SK-N-MC (cell line): ENCODE results near the gene PLG.
"Not testable (repeated sequence)": the region's sequence is repeated elsewhere in the genome, so short reads cannot be mapped to it uniquely, and the experiment has no call there.

Experiments used
- DNase-seq: peaks from one replicate; pipeline ENCODE4 v3.0.0-alpha.2; 2011; ENCODE audit warnings: low read depth, low spot score
- H3K27ac ChIP-seq: fragments of 200-600 bp; sonication (generic); 2 replicates; pipeline ENCODE4 v1.5.1; 2016; ENCODE audit warnings: mixed run types
- H3K36me3 ChIP-seq: fragments of 200-600 bp; sonication (generic); 2 replicates; pipeline ENCODE4 v1.6.1; 2017; ENCODE audit warnings: antibody characterized with exemption, low read length, mixed read lengths; ENCODE audit not compliant: insufficient read depth
- H3K4me3 ChIP-seq: fragments of 200-600 bp; sonication (generic); 2 replicates; pipeline ENCODE4 v1.5.1; 2016
- H3K9ac ChIP-seq: fragments of 200-600 bp; sonication (generic); 2 replicates; pipeline ENCODE4 v1.8.0; 2017; ENCODE audit warnings: mixed run types, mixed read lengths; ENCODE audit not compliant: insufficient read length
- H3K9me3 ChIP-seq: fragments of 200-600 bp; sonication (generic); 2 replicates; pipeline ENCODE4 v1.6.1; 2017; ENCODE audit warnings: low read depth, mild to moderate bottlenecking, antibody characterized with exemption, low read length, moderate library complexity, mixed read lengths
- EZH2 ChIP-seq: fragments of 200-600 bp; sonication (generic); IDR thresholded peaks from one replicate; pipeline ENCODE4 v1.6.1; 2017; ENCODE audit warnings: antibody characterized with exemption
- FOXP2 ChIP-seq: optimal IDR thresholded peaks from 2 replicates; pipeline ENCODE3; 2011; ENCODE audit warnings: mild to moderate bottlenecking, moderate library complexity; ENCODE audit not compliant: insufficient read depth; ENCODE audit errors: extremely low read length, control extremely low read depth
- POLR2AphosphoS5 ChIP-seq: IDR thresholded peaks from 2 replicates; pipeline ENCODE4 v1.6.1; 2012; ENCODE audit warnings: mild to moderate bottlenecking, low read depth, low read length, borderline replicate concordance

PLG gene

DNA sequence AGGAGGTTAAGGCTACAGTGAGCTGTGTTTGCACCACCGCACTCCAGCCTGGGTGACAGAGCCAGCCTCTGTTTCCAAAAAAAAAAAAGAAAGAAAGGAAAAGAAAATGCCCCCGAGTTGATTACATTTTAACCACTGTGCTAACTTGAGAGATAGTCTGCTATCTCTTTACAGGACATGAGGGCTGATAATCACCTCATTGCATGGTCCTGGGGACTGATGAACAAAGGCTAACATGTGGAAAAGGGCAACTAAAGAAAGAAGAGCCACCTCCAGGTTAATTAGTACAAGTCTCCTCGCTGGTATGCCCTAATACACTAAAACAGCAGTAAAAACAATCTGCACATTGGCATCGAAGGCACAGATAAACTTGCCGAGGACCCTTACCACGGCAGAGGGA lies 4.2 kb upstream of the PLG start:
- H3K27ac ChIP-seq: no peak overlapping the region
- no peak for TF ChIP-seq POLR2AphosphoS5
- TF ChIP-seq FOXP2: no peak

DNA sequence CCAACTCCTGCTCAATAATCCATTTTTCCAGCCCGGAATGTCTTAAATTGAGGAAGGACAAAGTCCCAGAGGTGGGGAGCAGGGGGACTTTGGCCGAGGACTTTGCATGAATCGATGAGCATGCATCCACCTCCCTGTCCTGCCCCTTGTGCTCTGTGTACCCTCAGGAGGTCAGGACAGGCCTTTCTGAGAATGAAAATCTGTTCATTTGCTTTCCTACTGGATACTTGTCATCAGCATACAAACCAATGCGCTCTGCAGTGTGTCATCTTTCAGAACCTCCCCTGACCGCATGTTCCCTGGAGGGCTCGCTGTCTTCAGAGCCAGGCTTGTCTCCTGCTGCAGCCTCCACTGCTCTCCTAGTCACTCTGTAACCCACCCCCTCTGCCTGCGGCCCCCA lies 2.6 kb downstream of the PLG start:
- not testable (repeated sequence) for DNase-seq, H3K36me3 ChIP-seq, H3K27ac ChIP-seq

More for the DNA sequence above, 4.2 kb upstream of the PLG start:
- Histone ChIP-seq H3K9ac (no peak overlapping the region), H3K36me3 (no peaks in the 10 kb centered on the region), H3K9me3 (no peaks in the 10 kb centered on the region), H3K4me3 (no peak overlapping the region)
- no peak for DNase-seq

DNA sequence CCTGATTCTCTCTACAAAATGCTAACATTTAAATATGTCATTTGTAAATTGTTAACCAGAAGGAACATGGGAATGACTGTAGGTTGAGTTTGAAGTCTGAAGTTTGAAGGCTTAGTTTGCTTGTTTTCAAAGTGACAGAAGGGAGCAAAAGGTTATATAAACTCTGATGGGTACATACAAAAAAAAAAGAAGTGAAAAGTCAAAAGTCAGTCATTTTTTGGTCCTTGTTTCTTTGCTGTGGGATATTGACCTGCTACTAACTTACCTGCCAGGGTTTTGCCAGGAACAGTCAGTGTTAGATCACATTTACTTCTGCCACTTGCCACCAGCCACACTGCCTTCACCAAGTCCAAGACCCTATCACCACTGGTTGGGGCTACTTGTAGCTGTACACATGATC lies 6.9 kb downstream of the PLG start:
- not testable (repeated sequence) for H3K4me3 ChIP-seq, H3K36me3 ChIP-seq, H3K9me3 ChIP-seq, DNase-seq, H3K9ac ChIP-seq, H3K27ac ChIP-seq

More for the DNA sequence above, 2.6 kb downstream of the PLG start:
- not testable (repeated sequence) for H3K9ac ChIP-seq, H3K9me3 ChIP-seq, H3K4me3 ChIP-seq

DNA sequence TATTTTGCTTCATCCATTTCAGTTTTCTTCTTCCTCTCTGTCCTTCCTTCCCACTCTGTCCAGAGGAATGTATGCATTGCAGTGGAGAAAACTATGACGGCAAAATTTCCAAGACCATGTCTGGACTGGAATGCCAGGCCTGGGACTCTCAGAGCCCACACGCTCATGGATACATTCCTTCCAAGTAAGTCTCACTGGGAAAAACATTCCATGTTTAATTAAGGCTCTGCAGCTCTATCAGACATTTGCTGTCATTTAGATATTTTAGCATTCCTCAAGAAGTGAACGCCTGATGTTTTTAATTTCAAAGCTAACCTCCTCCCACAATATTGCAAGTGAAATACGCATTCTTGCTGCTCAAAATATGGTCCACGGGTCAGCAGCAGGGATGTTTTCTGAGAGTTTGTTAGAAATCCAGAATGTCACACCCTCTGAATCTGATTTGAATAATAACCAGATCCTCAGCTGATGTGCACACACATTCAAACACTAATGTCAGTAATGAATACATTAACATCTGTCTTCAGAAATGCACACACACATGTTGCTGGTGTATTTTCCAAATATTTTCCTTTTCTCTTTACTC lies 12.8 kb downstream of the PLG start:
- Histone ChIP-seq H3K4me3 (no peak overlapping the region), H3K9ac (no peak overlapping the region), H3K27ac (no peak overlapping the region), H3K9me3 (no peaks in the 10 kb centered on the region), H3K36me3 (no peaks in the 10 kb centered on the region)
- no peak for DNase-seq
- TF ChIP-seq FOXP2 (no peak), POLR2AphosphoS5 (no peak), EZH2 (no peak)

DNA sequence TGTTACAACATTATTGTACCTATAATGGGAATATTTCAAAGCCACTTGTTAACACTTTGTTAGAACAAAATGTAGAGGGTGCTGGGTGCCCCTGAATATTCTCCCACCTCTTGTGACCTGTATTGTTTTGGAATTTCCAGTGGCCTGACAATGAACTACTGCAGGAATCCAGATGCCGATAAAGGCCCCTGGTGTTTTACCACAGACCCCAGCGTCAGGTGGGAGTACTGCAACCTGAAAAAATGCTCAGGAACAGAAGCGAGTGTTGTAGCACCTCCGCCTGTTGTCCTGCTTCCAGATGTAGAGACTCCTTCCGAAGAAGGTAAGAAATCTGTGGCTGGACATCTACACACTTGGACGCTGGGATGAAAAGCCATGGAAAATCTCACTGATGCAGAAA lies 28.9 kb downstream of the PLG start:
- Histone ChIP-seq H3K4me3 (no peak overlapping the region), H3K36me3 (no peaks in the 10 kb centered on the region), H3K9me3 (no peaks in the 10 kb centered on the region), H3K9ac (no peak overlapping the region), H3K27ac (no peak overlapping the region)
- TF ChIP-seq FOXP2: no peak
- no peak for TF ChIP-seq POLR2AphosphoS5
- no peak for TF ChIP-seq EZH2
- no peak for DNase-seq

DNA sequence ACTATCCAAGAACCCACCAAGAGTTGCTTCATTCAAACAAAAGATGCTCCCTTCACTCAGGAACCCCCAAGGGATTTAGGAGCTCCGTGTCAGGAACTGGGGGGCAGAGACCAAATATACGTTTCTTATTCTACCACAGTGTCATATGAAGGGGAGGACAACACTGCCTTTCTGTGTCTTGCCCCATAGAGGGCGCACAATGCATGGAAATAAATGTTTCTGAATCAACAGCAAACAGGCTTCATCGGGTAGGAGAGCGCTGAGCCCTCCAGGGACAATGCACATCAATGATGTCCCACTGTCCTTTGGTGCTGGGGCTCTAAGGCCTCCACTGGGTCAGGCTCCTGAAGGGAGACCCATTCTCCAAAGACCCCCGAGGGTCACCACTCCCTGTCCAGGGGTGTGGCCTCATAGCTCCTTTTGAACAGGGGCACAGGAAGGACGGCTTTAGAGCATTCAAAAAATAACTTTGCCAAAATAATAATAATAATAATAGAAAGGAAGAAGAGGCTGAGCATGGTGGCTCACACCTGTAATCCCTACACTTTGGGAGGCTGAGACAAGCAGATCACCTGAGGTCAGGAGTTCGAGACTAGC lies 31.1 kb downstream of the PLG start:
- peak; percentile 8 for DNase-seq
- no peaks in the 10 kb centered on the region for H3K9me3 ChIP-seq
- H3K9ac ChIP-seq: no peak overlapping the region
- H3K36me3 ChIP-seq: no peaks in the 10 kb centered on the region
- no peak for TF ChIP-seq FOXP2
- no peak for TF ChIP-seq POLR2AphosphoS5
- TF ChIP-seq EZH2: no peak
- no peak overlapping the region for H3K27ac ChIP-seq
- no peak overlapping the region for H3K4me3 ChIP-seq

DNA sequence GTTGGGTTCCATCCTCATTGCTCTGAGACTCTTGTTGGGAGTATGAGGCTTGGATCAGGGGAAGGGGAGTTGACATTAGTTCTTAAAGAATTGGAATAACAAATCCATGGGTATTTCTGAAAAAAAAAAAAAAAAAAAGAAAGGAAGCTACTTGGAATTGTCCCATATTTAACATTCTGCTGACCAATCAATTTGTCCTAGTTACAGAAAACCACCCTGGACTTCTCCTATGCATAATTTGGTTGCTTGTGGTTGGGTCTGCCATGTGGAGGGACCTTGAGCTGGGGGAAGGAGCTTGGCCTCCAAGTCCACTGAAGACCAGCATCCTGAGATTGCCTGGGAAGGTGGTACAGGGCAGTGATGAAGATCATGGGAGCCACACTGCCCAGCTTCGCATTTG lies 32.6 kb downstream of the PLG start:
- H3K4me3 ChIP-seq: no peak overlapping the region
- DNase-seq: no peak
- no peaks in the 10 kb centered on the region for H3K36me3 ChIP-seq
- H3K27ac ChIP-seq: no peak overlapping the region
- no peak overlapping the region for H3K9ac ChIP-seq
- no peaks in the 10 kb centered on the region for H3K9me3 ChIP-seq
- no peak for TF ChIP-seq EZH2
- TF ChIP-seq FOXP2: no peak
- TF ChIP-seq POLR2AphosphoS5: no peak

DNA sequence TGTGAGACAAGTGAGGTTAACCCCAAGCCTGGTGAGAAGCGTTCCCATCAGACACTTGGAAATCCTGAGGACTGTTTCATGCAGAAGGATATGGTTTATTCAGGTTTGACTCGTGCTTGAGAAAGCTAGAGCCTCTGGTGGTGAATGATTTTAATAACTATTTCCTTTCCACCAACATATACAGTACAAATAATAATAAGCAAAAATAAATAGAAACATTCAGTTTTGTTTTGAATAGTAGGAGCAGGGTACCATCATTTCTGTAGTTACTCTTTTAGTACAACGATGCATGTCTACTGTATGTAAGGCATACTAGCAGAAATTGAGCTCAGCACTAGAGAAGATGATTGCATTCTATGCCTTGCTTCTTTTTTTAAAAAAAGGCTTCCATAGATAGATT lies 33.5 kb downstream of the PLG start:
- Histone ChIP-seq H3K27ac (no peak overlapping the region), H3K9ac (no peak overlapping the region), H3K9me3 (no peaks in the 10 kb centered on the region), H3K36me3 (no peaks in the 10 kb centered on the region), H3K4me3 (no peak overlapping the region)
- TF ChIP-seq FOXP2: no peak
- no peak for TF ChIP-seq EZH2
- TF ChIP-seq POLR2AphosphoS5: no peak
- DNase-seq: no peak

DNA sequence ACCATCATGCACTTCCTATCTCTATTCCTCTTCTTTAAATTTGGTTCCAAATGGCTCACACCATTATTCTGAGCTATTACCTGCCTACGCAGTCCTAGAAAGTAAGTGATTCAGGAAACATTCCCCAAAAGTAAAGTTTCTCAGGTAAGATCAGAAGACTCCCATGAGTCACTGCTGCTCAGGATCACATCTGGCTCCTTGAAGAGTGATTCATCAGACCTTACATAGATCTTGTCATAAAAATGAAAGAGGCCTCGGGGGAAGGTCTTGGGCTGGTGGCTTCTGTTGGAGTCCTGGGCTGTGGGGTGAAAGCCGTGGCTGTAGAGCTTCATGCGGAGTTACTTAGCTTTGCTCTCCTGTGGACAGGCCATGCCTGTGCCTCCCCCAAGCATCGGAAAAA lies 35.9 kb downstream of the PLG start:
- no peaks in the 10 kb centered on the region for H3K9me3 ChIP-seq
- H3K9ac ChIP-seq: no peak overlapping the region
- no peak for DNase-seq
- no peaks in the 10 kb centered on the region for H3K36me3 ChIP-seq
- TF ChIP-seq EZH2 (no peak), POLR2AphosphoS5 (no peak), FOXP2 (no peak)
- no peak overlapping the region for H3K4me3 ChIP-seq
- H3K27ac ChIP-seq: no peak overlapping the region

DNA sequence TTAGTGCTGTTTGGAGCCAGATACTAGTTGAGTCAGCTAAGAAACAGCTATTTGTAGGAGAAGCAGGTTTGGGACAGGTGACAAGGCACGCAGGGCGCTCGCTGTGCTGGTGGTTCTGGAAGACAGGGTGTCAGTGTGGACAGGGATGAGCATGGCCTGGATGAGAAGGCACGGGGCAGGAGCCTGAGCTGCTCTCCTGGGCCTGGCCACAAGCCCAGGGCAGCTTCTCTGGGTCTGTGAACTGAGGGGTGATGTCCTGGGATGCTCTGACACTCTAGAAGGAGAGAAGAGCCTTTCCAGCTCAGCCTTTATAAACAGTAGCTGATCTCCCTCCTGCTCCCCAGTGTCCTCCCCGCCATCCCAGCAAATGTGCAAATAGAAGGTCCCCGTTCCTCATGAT lies 37.9 kb downstream of the PLG start:
- DNase-seq: no peak
- TF ChIP-seq FOXP2 (no peak), POLR2AphosphoS5 (no peak), EZH2 (no peak)
- H3K36me3 ChIP-seq: no peaks in the 10 kb centered on the region
- no peak overlapping the region for H3K27ac ChIP-seq
- H3K9ac ChIP-seq: no peak overlapping the region
- H3K4me3 ChIP-seq: no peak overlapping the region
- H3K9me3 ChIP-seq: no peaks in the 10 kb centered on the region

DNA sequence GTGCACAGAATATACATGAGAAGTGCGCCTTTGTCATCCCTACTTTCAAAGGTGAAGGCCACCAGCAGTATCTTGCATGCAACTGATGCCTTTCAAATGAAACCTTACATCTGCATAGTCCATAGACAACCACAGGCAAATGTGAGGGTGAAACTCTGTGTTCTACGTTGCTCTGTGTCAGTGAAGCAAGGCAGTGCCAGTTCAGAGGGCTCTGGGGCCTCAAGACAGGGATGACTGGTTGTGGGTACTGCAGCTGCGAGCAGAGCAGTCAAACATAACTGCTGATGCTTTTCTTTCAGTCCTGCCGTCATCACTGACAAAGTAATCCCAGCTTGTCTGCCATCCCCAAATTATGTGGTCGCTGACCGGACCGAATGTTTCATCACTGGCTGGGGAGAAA lies 39.0 kb downstream of the PLG start:
- H3K36me3 ChIP-seq, DNase-seq, H3K27ac ChIP-seq, H3K9ac ChIP-seq, H3K4me3 ChIP-seq, H3K9me3 ChIP-seq: not testable (repeated sequence)
